ENCODE results near the gene TXNDC12. TPM values are rescaled to one million over a fixed set of nuclear protein-coding genes. Genes with fewer than 3 reads are reported as not detected.

Gene TXNDC12
- total RNA-seq (2022; extraction: Qiagen RNA extraction; ENCODE audit: low read depth): 35.8 to 39.8 TPM (median 36.9 TPM) in 5 replicates

GRCh38 chr1:52055066-52055865, at the start of gene TXNDC12:
Gene TXNDC12, minus strand, starts transcription at chr1:52055191. Its CDS starts 95 bp downstream, at chr1:52055096.

GRCh38 chr1:52056163-52056936, 1.4 kb upstream of the TXNDC12 start, which contains the start of gene BTF3L4:
Gene BTF3L4, plus strand, starts transcription at chr1:52056295. Its CDS starts 3,553 bp downstream, at chr1:52059848.

GRCh38 chr1:52033190-52034049, 21.6 kb downstream of the TXNDC12 start, which contains the start of gene KTI12:
Gene KTI12, minus strand, starts transcription at chr1:52033810. Its CDS starts 49 bp downstream, at chr1:52033761.

GRCh38 chr1:51990478-51990965, 64.5 kb downstream of the TXNDC12 start, which contains the start of gene RAB3B:
Gene RAB3B, minus strand, starts transcription at chr1:51990700. Its CDS starts 13,583 bp downstream, at chr1:51977117.

Other genes starting within 250 kb of the TXNDC12 start
- gene NRDC, start 176.5 kb downstream of the TXNDC12 start, total RNA-seq (2022; extraction: Qiagen RNA extraction; ENCODE audit: low read depth): 69.6 to 87.4 TPM (median 82.0 TPM) in 5 replicates
- 6.9 to 11.3 TPM (median 9.1 TPM) in 5 replicates for gene RAB3B, start 64.5 kb downstream of the TXNDC12 start, total RNA-seq (2022; extraction: Qiagen RNA extraction; ENCODE audit: low read depth)
- gene KTI12, start 21.4 kb downstream of the TXNDC12 start, total RNA-seq (2022; extraction: Qiagen RNA extraction; ENCODE audit: low read depth): 17.0 to 20.1 TPM (median 18.4 TPM) in 5 replicates
- gene BTF3L4, start 1.1 kb upstream of the TXNDC12 start, total RNA-seq (2022; extraction: Qiagen RNA extraction; ENCODE audit: low read depth): 29.3 to 39.4 TPM (median 35.0 TPM) in 5 replicates
- 7.1 to 9.2 TPM (median 8.2 TPM) in 5 replicates for gene ZFYVE9, start 86.9 kb upstream of the TXNDC12 start, total RNA-seq (2022; extraction: Qiagen RNA extraction; ENCODE audit: low read depth)